Skin of body (tissue), 2 donors: Measurements from ENCODE around the gene NPAS1. TPM values are rescaled to one million over a fixed set of nuclear protein-coding genes. Genes with fewer than 3 reads are reported as not detected.
"Not testable (repeated sequence)": the region's sequence is repeated elsewhere in the genome, so short reads cannot be mapped to it uniquely, and the experiment has no call there.

Experiments used
- DNase-seq: peaks from one replicate; lab custom pipeline; 2025; lab: John Stamatoyannopoulos, UW
- total RNA-seq: library from RNA; depleted of rRNA; stranded (reverse); fragments of >200 nt; gene quantifications from one replicate; pipeline ENCODE4 v1.2.3, GENCODE V29; 2014

The NPAS1 gene
- total RNA-seq, 1 donor from 2014 or later, result 0.99 TPM

DNA sequence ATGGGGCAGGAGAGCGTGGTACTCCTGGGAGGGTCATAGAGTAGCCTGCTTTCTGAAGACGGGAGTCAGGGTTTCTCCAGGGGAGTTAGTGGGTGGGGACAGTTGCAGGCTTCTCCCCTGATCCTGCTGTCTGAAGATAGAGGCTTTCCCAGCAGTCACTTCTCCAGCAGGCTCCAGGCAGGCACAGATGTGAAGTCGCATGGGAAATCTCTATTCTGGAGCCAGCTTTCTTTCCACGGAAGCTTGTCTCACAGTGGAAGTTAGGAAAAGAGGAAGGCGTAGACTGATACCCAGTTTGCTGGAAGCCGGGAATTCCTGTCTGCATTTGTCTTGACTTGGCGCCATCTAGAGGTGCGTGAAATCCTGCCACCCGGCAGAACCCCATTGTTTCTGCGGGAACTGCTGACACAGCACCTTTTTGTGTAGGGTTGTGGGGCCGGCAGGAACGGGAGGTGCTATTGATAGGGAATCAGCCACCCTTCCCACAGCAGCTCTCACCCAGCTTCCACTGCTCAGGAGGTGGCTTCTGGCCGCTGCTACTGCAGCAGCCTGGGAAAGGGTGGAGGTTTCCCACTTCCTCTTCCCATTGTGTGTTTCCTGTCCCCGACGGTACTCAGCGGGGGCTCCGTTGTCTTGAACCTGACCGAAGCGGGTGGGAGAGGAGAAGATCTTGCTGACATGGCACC is 28.5 kb upstream of the NPAS1 start:
- DNase-seq, result peak; percentile 93

DNA sequence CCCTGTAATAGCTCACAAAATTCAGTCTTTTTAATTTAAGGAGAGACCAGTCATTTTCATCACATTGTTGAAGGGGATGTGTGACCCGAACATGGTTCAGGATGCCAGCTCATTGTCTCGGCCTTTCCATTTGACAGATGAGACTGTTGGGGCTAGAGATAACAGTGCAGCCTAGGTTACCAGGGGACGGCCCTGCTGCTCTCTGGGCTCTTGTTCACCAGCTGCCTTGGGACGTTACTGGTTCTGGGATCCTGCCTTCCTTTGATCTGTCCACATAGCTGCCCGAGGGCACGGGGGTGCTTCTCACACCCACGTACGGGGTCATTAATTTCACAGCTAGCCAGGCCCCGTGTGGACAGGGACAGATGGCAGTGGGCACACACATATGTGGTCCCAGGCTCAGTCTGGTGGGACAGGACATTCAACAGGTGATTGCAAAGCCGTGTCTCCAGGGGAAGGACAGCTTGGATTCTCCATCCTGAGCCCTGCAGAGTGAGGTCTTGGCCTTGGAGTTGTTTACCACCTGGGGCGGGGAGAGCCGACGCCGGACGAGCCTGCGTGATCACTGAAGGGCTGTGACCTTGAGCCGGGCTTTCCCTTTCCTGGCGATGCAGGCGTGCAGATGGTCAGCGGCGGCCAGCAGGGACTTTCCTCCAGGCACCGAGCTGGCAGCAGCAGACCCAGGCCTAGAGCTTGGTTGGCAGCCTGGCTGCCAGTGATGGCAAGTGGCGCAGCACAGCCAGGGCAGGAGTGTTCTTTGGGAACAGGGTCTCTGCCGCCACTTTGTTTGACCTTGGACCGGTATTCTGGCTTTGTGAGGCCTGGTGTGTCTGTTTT is 26.7 kb upstream of the NPAS1 start:
- DNase-seq, result no peak

DNA sequence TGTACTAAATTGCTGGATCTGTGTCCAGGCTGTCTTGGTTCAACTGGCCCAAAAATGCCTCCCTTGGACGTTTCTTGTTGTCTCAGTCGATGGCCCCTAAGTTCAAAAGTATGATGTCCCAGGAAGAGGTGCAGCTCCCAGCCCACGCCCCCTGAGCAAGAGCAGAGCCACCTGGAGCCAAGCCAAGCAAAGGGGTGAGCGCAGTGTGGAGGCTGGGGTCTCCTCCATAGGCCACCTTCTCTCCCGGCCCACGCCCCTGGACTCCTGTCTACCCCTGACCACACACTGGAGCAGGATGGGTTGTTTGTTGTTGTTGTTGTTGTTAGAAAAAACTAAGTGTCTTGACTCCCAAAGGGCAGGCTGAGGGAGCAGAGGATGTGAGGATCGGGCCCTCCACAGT is 26.0 kb upstream of the NPAS1 start:
- no peak for DNase-seq

DNA sequence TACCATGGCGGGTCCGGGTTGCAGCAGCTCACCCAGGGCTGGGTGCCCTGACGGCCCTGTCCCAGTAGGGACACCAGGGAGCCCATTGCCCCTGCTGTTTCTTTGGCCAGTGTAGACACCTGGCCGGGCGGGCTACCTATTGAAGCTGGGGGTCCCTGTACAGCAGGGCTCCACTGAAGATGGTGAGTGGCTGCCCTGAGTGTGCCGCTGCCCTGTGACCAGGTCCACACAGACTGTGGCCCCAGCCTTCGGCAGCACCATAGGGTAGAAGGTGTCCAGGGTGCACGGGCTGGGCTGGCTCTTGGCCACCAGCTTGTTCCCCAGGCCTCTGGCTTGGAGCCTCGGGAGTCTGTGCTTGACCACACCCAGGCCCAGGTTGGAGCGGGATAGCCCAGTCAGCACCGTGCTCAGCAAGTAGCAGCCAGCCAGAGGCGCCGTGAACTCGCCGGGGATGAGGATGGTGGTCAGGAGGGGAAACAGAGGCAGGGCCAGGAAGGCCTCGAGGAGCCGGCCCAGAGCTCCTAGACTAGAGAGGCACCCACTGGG is 25.4 kb upstream of the NPAS1 start:
- no peak for DNase-seq

DNA sequence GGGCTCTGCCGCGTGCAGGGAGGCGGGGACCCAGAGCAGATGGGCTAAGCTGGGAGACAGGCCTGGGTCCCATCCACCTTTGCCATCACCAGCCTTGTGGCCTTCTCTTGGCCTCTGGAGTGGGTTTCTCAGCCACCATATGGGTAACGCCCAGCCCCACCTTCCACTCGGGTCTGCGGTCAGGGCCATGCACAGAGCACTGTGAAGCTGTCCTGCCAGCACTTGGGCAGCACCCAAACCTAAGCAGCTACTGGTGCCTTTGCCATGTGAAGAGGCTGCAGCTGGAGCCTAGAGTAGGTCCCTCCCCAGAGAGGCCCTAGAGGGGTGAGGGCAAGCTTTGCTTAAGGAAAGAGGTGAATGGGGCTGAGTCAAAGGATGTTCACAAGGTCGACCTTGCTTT is 24.1 kb upstream of the NPAS1 start:
- DNase-seq, result no peak

DNA sequence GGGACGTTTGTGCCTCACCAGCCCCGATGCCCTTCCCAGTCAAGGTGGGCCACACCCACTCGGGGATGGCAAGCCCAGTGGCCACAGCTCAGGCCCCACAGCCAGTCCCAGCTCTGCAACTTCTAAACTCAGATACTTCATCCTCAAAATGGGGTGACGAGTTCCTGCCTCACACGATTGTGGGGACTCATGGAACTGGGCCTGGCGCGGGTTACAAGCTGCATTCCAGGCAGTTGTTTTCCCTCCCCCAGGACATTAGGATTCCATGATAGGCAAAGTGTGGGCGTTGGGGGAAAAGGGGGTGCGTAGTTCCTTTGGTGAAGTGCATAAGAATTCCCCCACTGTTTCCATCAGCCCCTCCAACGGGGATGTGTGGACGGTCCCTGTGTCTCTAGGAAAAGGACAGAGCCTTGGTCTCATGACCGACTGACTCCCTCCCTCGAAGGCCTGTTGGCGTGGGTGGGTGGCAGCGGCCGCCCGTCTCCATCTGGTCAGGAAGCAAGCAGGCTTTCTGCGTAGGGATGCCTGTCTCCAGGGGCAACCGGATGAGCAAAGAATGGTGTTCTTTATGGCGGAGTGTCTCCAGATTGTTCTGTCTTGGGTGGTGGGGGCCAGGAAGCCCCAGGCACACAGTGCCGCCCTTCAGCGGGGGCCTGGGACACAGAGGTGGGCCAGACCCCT is 21.1 kb upstream of the NPAS1 start:
- DNase-seq, result no peak

DNA sequence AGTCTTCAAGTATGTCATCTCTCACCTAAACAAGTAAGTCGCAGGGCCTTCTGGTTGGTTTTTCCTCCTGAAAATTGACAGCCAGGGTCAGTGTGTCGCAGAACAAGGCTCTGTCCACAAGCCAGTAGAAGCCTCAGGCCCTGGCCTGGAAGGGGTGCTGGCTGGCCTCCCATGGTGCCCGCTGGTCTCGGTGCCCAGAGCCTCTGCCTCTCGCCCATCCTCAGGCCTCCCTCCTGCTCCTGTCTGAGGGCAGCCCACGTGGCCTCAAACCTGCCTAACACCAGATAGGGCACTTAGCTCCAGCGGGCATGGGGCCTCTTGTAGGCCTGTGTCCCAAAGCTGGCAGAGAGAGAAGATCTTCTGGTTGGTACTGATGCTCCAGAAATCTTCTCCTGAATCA is 20.3 kb upstream of the NPAS1 start:
- no peak for DNase-seq

DNA sequence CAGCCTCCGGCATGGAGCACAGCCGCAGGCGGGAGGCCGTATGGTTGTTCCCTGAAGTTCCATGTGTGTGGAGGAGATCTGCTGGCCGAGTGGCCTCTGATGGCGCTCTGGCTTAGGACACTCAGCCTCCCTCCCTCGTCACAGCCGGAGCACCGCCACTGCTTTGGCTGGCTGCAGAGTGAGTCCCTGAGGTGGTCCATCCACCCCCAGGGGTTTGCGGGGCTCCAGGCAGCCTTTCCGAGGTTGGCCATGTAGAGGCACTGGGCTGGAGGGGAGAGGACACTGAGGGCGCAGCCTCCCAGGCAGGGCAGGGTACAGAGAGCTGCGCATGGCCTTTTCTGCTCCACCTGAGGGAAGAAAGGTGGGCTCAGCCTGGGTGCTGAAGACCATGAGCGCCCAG is 19.8 kb upstream of the NPAS1 start:
- DNase-seq, result no peak

DNA sequence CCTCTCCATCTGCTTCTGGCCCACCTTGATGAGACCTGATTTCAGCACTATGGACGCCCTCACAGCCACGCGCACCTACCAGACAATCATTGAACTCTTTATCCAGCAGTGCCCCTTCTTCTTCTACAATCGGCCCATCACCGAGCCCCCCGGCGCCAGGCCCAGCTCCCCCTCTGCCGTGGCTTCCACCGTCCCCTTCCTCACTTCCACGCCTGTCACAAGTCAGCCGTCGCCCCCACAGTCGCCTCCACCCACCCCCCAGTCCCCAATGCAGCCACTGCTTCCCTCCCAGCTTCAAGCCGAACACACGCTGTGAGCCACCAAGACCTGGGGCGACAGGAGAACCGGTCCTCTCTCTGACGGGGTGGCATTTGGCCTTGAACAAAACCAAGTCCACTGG is 19.3 kb upstream of the NPAS1 start:
- no peak for DNase-seq

DNA sequence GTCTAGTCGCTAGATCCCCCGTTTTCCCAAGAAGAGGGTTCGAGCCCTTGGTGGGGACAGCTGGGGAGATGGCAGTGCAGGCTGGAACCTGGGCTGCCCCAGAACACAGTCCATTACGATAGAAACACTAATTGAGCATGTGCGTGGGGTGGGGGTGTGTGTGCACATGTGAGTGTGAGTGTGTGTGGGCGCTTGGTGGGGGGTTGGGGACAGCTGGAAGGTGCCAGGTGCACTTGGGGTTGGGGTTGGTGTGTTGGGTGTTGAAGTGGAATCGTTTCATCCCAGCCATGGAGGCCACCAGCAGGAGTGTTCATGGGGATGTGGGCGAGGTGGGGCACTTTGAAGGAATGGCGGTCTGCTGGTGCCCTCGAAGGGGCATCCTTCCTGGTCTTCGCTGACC is 18.1 kb upstream of the NPAS1 start:
- no peak for DNase-seq

DNA sequence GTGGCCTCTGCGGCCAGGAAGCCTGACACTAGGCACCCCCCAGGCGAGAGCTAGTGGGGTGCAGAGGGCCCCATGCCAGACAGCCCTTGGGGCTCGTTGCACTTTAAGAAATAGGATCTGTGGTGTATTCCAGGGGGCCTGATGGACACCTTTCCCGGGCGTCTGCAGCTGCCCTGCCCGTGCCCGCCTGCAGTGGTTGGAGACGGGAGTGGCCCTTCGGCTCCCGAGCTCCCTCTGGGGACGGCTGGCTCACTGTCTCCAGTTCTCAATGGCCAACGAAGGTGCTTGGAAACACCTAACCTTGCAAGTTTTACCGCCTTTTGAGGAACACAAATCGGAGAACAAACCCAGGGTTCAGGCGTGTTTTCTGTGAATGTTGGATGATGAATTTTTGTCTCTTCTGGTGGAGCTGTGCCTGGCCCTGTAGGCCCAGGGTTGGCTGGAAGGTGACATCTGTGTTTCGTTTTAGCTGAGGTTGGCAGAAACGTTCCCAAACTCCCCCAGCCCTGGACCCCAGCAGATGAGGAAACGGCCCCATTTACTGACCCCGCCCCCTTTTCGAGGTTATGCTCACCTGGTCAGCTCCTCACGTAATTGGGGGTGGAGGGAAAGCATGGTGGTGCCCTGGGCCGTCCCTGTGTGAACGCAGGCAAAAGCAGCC is 17.4 kb upstream of the NPAS1 start:
- DNase-seq, result no peak

DNA sequence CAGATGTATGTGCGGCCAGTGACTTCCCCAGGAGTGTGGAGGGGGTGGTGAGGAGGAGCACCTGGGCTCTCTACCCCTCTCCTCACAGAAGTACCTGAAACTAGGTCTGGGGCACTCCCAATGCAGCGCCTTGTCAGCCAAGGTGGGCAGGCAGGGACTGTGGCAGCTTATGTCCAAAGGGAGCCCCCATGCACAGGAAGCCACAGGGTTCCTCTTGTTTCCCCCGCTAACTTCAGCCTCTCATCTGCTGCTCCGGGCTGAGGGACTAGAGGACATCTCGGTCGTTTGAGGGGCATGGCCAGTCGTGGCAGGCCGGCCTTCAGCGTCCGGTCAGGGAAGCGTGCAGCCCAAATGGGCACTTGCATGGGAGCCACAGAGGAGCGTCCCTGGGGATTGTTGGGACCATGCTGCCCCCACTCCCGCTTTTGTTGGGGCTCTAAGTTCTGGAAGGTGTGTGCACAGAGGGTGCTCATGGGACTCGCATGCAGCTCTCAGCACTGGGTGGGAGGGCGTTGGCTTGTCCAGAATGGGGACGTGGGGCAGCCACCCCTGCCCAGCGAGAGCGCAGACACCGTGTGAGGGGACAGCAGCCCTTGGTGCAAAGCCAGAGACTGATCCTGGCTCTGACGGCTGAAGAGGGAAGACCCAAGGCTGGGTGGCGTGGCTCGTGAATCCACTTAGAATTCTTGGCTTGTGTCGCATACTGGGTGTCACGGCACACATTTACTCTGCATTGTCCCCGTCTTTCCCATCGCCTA is 16.6 kb upstream of the NPAS1 start:
- DNase-seq, result no peak

DNA sequence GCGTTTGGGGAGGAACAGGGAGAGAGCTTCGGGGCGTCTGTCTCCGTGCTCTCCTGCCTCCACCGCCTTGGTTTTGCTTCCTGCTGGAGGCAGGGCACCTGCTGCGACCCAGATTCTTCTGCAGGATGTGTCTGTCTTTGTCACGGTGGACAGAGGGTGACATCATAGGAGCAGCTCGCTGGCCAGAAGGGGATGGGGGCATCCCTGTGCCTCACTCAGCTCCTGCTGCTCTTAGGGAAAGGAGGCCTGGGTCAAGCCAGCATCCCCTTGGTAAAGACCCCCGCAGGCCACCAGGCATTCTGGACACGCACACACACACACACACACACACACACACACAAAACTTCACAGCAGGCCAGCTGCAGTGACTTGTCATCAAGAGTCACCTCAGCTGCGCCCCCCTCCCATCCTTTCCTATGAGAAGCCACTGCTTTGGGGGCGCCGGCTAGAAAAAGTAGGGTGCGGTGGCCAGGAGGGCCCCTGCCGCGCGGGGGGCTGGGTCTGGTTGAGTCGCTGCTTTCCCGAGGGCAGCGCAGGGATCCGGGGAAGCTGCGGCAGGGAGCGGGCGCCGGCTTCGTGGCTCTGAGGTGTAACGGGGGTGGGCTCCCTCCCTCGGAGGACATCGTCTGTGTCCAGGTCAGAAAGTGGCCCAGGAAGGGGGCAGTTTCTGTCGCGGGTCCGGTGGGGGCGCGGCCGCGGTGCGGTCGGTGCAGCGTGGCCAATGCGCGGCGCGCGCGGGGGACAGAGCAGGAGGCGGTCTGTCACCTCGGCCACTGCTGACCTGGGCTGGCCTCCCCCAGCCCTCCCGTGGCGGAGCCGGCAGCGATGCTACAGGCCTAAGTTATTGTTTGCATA is 15.8 kb upstream of the NPAS1 start:
- DNase-seq, result no peak

DNA sequence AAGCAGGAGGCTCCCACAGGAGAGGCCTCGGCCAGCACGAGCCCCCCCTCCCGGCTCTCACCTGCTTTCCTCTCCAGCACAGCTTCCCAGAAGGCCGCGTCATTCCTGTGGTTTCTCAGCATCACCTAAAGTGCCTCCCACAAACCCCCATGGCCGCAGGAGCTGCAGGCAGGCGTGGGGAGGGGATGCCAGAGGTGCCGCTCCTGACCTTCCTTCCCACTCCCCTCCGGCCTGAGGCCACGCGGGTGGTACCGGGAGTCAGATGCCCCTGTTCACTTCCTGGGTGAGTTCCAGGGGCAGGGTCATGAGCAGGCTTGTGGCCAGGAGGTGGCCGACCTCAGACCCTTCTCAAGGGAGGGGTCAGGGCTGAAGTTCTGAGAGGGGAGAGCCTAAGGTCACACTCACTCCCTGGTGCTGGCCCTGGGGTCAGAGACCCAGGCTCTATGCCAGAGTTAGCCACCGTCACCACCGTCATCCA is 14.4 kb upstream of the NPAS1 start:
- no peak for DNase-seq

DNA sequence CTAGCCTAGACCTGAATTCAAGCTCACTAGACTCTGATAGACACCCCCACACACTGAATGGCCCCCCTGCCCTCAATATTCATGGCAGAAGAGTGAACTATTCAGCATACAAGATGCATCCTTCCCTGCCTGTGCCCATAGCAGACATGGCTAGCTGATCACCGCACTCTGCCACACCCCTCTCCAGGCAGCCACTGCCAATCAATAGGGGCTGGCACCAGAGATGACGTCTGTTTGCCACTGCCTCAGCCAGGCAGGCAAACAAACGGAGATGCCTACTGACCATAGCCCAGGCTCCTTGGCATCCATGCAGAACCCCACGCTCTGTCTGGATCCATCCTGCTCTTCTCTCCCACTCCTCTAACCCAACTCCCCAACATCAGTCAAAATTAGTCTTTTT is 13.8 kb upstream of the NPAS1 start:
- no peak for DNase-seq

DNA sequence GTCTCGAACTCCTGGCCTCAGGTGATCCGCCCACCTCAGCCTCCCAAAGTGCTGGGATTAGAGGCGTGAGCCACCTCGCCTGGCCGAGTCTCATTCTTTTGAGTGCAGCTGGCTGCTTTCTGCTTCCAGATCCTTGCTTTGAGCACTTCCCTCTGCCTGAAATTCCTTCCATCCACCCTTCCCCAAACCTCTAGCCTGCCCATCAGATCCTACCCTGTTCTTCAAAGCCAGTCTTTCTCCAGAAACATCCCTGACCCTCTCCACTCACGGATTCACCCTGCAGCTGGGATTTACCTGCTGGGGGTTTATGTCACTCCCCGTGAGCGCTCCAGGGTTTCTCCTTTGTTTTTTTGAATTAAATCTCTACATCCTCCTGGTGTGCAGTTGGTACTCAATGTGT is 13.1 kb upstream of the NPAS1 start:
- DNase-seq, result no peak

DNA sequence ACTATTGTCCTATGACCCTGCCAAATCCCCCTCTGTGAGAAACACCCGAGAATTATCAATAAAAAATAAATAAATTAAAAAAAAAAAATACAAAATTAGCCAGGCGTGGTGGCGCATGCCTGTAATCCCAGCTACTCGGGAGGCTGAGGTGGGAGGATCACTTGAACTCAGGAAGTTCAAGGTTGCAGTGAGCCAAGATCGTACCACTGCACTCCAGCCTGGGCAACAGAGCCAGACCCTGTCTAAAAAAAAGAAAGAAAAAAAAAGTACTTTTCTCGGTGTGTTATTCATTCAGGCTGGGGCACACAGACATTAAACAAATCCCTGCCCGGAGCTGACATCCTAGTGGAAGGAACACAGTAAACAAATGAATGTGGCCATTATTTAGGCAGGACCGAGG is 9.1 kb upstream of the NPAS1 start:
- DNase-seq, result not testable (repeated sequence)

DNA sequence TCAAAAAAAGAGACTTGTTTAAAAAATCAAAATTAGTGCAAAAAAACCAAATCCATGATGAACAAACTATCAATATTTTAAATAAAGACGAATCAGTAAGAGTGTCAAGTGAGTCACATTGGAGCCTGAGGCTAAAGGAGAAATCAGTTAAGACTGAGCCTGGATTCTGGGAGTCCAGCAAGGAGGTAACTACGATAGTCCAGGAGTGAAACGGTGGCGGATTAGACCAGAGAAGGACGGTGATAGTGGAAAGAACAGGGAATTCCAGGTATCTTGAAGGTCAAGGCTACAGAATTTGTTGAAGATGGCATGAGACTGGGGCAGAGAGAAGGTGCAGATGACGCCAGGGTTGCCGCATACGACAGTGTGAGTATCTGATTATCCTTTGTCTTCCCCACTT is 7.0 kb upstream of the NPAS1 start:
- no peak for DNase-seq

DNA sequence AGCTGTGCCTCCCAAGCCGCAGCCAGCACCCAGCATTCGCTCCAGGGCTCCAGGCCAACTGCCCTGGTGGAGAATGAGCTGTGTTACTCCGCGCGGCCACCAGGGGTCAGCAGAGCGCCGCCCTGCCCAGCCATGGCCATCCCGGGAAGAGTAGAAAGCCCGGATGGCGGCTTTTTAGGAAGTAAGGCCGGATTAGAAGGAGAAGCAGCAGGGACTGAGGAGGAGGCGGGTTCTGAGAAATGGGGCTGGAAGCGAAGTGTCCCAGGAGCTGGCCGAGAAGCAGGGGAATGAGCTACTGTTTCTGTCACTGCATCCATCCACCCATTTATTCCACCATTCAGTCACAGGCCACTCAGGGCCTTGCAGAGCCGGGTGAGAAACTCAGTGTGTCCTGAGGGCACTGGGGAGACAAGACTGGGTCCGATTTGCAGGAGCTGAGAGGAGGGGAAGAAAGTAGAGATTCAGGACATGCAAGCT is 6.6 kb upstream of the NPAS1 start:
- DNase-seq, result peak; percentile 49

DNA sequence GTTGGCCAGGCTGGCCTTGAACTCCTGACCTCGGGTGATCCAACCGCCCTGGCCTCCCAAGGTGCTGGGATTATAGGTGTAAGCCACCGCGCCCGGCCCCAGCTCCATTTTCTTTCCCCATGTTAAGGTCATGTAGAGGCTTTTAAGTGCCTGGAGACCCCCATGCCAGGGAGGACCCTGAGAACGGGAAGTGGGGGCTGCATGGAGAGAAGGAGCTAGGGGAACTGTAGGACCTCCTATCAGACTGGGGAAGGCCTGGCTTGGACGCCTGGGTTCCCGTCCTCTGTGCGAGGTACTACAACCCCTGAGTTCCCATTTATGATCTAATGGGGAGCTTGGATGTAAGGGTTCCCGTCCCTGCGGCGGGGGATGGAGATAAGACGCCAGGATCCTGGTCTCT is 714 bp upstream of the NPAS1 start:
- DNase-seq, result no peak
